Activated effector memory CD4-positive, alpha-beta T cell treated with anti-CD3 and anti-CD28 coated beads, Interleukin-2, amount 50 U/mL, for 16 hours (primary cell): Measurements from ENCODE around the gene CDCA3.

Source experiments
- DNase-seq: peaks from one replicate; pipeline ENCODE4 v3.0.0-alpha.2; 2020

CDCA3 gene

GRCh38 chr12:6831450-6831995, 19.6 kb downstream of the CDCA3 start:
- no peak for DNase-seq

GRCh38 chr12:6830999-6831398, 20.1 kb downstream of the CDCA3 start:
- DNase-seq = no peak

- DNase-seq = no peak
These were observed 20.7 kb downstream of the CDCA3 start for GRCh38 chr12:6830286-6830890.

- no peak for DNase-seq
These were observed 21.4 kb downstream of the CDCA3 start for GRCh38 chr12:6829536-6830220.

GRCh38 chr12:6828781-6829535, 22.1 kb downstream of the CDCA3 start:
- DNase-seq = peak; percentile 75

GRCh38 chr12:6827982-6828780, 22.9 kb downstream of the CDCA3 start, which contains the start of gene P3H3:
Gene P3H3, plus strand, starts transcription at chr12:6828407. Its CDS starts 34 bp downstream, at chr12:6828441.
- no peak for DNase-seq

- peak; percentile 78 for DNase-seq
These were observed 23.6 kb downstream of the CDCA3 start for GRCh38 chr12:6827437-6827911.

GRCh38 chr12:6826734-6827436, 24.2 kb downstream of the CDCA3 start:
- no peak for DNase-seq

- DNase-seq = no peak
These were observed 24.9 kb downstream of the CDCA3 start for GRCh38 chr12:6826125-6826733.

GRCh38 chr12:6825398-6826124, 25.5 kb downstream of the CDCA3 start:
- DNase-seq = peak; percentile 93

- DNase-seq = no peak
These were observed 26.1 kb downstream of the CDCA3 start for GRCh38 chr12:6824901-6825381.

GRCh38 chr12:6824085-6824775, 26.9 kb downstream of the CDCA3 start:
- DNase-seq = no peak

- DNase-seq = no peak
These were observed 27.7 kb downstream of the CDCA3 start for GRCh38 chr12:6823182-6824084.

GRCh38 chr12:6822426-6823135, 28.5 kb downstream of the CDCA3 start:
- DNase-seq = no peak

GRCh38 chr12:6821591-6822425, 29.3 kb downstream of the CDCA3 start, which contains the start of gene GPR162:
Gene GPR162, plus strand, starts transcription at chr12:6821821. Its CDS starts 2,078 bp downstream, at chr12:6823899.
- DNase-seq = no peak

- no peak for DNase-seq
These were observed 30.9 kb downstream of the CDCA3 start for GRCh38 chr12:6820166-6820565.
